Prostate gland (tissue), 2 donors: ENCODE data around the gene UNK. TPM values are rescaled to one million over a fixed set of nuclear protein-coding genes. Genes with fewer than 3 reads are reported as not detected.

Experiments
- DNase-seq: peaks from one replicate; pipeline ENCODE4 v3.0.0-alpha.2; 2019; ENCODE audit warnings: low spot score
- H3K27ac ChIP-seq, 2 donors: fragments of 200-600 bp; sonication (generic); 2 replicates each; pipeline ENCODE4 v1.5.1; 2017 to 2019
- H3K27me3 ChIP-seq: fragments of 200-600 bp; sonication (generic); replicated peaks from 2 replicates; pipeline ENCODE4 v1.5.1; 2019; ENCODE audit not compliant: insufficient read depth
- H3K36me3 ChIP-seq, 2 donors: fragments of 200-600 bp; sonication (generic); 1 replicate in 1 of 2; 2 replicates in 1 of 2; pipeline versions ENCODE4 v1.5.1 to v1.8.1; 2017 to 2019
- H3K4me1 ChIP-seq: fragments of 200-600 bp; sonication (generic); replicated peaks from 2 replicates; pipeline ENCODE4 v1.5.1; 2019
- H3K4me3 ChIP-seq, 2 donors: fragments of 200-600 bp; sonication (generic); 2 replicates each; pipeline ENCODE4 v1.5.1; 2017 to 2019
- H3K9me3 ChIP-seq: fragments of 200-600 bp; sonication (generic); 2 replicates; pipeline ENCODE4 v1.5.1; 2017
- POLR2A ChIP-seq: fragments of 450-650 bp; IDR thresholded peaks from one replicate; pipeline ENCODE4 v1.6.1; 2016; ENCODE audit warnings: antibody characterized with exemption, mild to moderate bottlenecking
- POLR2AphosphoS5 ChIP-seq: sonication (generic); formaldehyde crosslinking; IDR thresholded peaks from one replicate; pipeline ENCODE4 v1.6.1; 2017; ENCODE audit warnings: antibody characterized with exemption
- WGBS: methylation state at CpG from one replicate; pipeline ENCODE4 v1.1.5; 2018; 5-methylcytosine and 5-hydroxymethylcytosine counted together
- intact Hi-C: fragments of 100-400 bp; cut with DNase I; formaldehyde crosslinking; loops from one replicate; pipeline ENCODE4 v1.14.2; 2022
- total RNA-seq, 2 donors: library from RNA; depleted of rRNA; stranded (reverse); fragments of >200 nt; gene quantifications; one replicate each; pipeline ENCODE4 v1.1.0, GENCODE V29; 2016
- TF ChIP-seq, protein P1 (sequence below), 4 experiments: fragments of 200-600 bp in 2 of 4; fragments of 450-650 bp in 2 of 4; sonication (generic) in 2 of 4; IDR thresholded peaks; 1 replicate in 3 of 4; 2 replicates in 1 of 4; pipeline ENCODE4 v1.5.1; 2016 to 2019; ENCODE audit warnings: antibody characterized with exemption in 4 of 4, mild to moderate bottlenecking in 2 of 4, moderate library complexity in 2 of 4

UNK gene
- total RNA-seq, 2 donors from 2014 or later: 68.9 to 72.5 TPM

DNA sequence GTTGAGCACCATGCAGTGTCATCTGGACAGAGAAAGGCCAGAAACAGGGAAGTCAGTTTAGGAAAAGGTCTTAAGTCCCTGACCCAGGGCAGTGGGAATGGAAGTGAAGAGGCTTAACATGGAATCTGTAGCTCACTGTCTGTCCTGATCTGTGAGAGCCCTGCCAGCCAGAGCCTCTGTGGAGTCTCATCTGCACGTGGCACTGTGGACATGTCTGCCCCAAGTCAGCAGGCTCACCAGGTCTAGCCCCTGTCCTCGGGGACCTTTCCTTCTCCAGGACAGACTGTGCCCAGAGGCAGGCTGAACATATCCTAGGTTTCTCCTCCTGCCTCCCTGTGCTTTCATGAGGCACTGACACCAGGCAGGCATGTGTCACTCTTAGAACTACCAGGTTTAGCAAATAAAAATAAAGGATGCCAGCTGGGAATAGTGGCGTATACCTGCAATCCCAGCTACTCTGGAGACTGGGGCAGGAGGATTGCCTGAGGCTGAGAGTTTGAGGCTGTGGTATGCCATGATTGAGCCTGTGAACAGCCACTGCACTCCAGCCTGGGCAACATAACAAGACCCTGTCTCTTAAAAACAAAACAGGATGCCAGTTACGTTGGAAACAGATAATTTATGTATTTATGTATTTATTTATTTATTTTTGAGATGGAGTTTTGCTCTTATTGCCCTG lies 22.4 kb downstream of the UNK start:
- no peak overlapping the region for H3K4me3 ChIP-seq
- no peaks in the 10 kb centered on the region for H3K4me1 ChIP-seq
- peaks cover 0 to 1% of the 10 kb centered on the region in 2 donors for H3K36me3 ChIP-seq
- no peak overlapping the region for H3K27ac ChIP-seq
- TF ChIP-seq POLR2A: no peak
- TF ChIP-seq POLR2AphosphoS5: no peak
- TF ChIP-seq, protein P1, sequence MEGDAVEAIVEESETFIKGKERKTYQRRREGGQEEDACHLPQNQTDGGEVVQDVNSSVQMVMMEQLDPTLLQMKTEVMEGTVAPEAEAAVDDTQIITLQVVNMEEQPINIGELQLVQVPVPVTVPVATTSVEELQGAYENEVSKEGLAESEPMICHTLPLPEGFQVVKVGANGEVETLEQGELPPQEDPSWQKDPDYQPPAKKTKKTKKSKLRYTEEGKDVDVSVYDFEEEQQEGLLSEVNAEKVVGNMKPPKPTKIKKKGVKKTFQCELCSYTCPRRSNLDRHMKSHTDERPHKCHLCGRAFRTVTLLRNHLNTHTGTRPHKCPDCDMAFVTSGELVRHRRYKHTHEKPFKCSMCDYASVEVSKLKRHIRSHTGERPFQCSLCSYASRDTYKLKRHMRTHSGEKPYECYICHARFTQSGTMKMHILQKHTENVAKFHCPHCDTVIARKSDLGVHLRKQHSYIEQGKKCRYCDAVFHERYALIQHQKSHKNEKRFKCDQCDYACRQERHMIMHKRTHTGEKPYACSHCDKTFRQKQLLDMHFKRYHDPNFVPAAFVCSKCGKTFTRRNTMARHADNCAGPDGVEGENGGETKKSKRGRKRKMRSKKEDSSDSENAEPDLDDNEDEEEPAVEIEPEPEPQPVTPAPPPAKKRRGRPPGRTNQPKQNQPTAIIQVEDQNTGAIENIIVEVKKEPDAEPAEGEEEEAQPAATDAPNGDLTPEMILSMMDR (IDR thresholded peaks at IDR 0.05): no peak
- intact Hi-C loops: no loop called here
- no peaks in the 10 kb centered on the region for H3K9me3 ChIP-seq
- WGBS: 83% methylated on average over 4 of the region's 4 CpGs
- H3K27me3 ChIP-seq: no peaks in the 10 kb centered on the region
- no peak for DNase-seq

DNA sequence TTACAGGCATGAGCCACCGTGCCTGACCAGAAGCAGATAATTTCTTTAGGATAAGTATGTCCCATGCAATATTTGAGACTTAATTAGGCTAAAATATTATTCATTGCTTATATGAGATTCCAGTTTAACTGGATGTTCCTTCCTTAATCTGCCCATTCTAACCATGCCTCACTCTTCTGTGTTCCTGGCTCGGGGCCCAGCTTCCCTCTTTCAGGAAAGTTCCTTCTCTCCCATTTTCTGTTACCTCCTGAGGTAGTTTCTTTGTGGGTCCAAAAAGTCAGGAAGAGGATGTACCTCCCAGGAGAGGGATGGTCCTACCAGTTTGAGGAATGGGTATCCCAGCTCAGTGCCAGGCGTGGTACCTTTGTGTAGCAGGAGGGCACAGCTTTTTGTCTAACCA lies 23.3 kb downstream of the UNK start:
- no peak overlapping the region for H3K4me3 ChIP-seq
- WGBS: 90% methylated on average over 3 of the region's 3 CpGs
- no peaks in the 10 kb centered on the region for H3K4me1 ChIP-seq
- no peaks in the 10 kb centered on the region for H3K27me3 ChIP-seq
- DNase-seq: no peak
- H3K27ac ChIP-seq: peak overlapping the region in 1 of 2 donors; percentile 1
- peaks cover 0 to 10% of the 10 kb centered on the region in 2 donors for H3K36me3 ChIP-seq
- no peaks in the 10 kb centered on the region for H3K9me3 ChIP-seq
- intact Hi-C loops: no loop called here
- TF ChIP-seq POLR2AphosphoS5 (no peak), POLR2A (no peak)
- TF ChIP-seq, protein P1 (IDR thresholded peaks at IDR 0.05): no peak

DNA sequence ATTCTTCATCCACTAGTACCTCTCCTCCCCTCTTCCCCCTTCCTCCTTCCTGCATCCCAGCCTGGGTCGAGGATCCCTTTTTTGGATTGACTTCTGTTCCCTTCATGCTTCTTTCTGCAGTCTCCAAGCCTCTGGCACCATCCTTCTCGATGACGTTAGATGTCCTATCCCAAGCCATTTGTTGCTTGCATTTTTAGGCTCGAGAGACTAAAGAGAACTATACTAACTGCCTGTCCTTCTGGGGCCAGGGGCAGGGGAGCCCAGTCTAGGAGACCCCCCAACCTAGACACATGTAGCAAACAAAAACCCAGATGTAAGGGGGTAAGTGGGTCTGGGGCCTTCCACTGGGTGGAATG lies 23.9 kb downstream of the UNK start:
- H3K36me3 ChIP-seq: peaks cover 0 to 17% of the 10 kb centered on the region in 2 donors
- no peak for DNase-seq
- TF ChIP-seq POLR2AphosphoS5 (no peak), POLR2A (no peak)
- TF ChIP-seq, protein P1 (IDR thresholded peaks at IDR 0.05): no peak
- no peaks in the 10 kb centered on the region for H3K27me3 ChIP-seq
- H3K9me3 ChIP-seq: no peaks in the 10 kb centered on the region
- intact Hi-C loops: no loop called here
- H3K4me3 ChIP-seq: no peak overlapping the region
- H3K27ac ChIP-seq: peak overlapping the region; percentile 1 to 50
- 34% methylated on average over 4 of the region's 4 CpGs for WGBS
- no peaks in the 10 kb centered on the region for H3K4me1 ChIP-seq

DNA sequence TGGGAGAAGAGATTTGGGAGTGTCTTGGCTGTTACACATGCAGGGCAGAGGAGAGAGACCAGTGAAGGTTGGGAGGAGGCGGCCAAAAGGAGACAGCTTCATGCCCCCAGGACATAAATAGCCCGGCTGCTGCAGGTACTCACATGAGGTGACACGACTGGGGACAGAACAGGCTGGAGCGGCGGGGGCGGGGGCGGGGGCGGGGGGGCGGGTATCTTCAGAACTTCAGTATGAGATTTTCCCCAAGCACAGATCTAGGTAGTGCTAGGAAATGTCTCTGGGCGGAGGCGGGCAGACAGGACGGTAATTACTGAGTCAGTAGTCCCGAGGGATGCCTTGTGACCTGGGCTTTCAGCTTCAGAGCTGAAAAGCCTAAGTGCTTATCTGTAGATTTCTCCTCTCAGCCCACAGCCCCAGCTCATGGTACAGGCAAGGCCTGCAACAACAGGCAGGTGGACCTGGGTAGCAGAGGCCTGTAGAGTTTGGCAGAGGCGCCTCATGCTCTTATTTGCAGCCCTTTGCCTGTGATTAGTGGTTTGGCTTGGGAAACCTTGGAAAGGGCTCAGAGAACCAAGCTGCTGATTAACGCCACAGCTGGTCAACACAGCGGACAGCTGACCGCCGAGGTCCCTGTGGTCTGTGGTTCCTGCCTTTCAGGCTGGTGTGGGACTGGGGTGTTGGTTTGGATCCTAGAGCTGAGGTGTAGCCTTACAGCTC lies 24.5 kb downstream of the UNK start:
- TF ChIP-seq, protein P1 (IDR thresholded peaks at IDR 0.05): no peak
- TF ChIP-seq POLR2AphosphoS5: no peak
- TF ChIP-seq POLR2A: no peak
- H3K27ac ChIP-seq: peak overlapping the region; percentile 26 to 50
- no peaks in the 10 kb centered on the region for H3K4me1 ChIP-seq
- no peaks in the 10 kb centered on the region for H3K27me3 ChIP-seq
- H3K9me3 ChIP-seq: no peaks in the 10 kb centered on the region
- no peak overlapping the region for H3K4me3 ChIP-seq
- peaks cover 0 to 22% of the 10 kb centered on the region in 2 donors for H3K36me3 ChIP-seq
- intact Hi-C loops: no loop called here
- 56% methylated on average over 18 of the region's 18 CpGs for WGBS
- DNase-seq: peak; percentile 24
